SJSA1 (cell line): Measurements from ENCODE around the gene ACSF2. TPM values are rescaled to one million over a fixed set of nuclear protein-coding genes. Genes with fewer than 3 reads are reported as not detected.

Experiments used
- DNase-seq, 2 experiments: peaks; one replicate each; pipeline ENCODE4 v3.0.0-alpha.2; 2015 to 2020; ENCODE audit warnings: low spot score in 2 of 2, low read depth in 1 of 2
- H3K27ac ChIP-seq: fragments of 250-450 bp; sonication (Bioruptor Pico); 2 replicates; pipeline ENCODE4 v1.5.1; 2020; ENCODE audit warnings: mild to moderate bottlenecking, moderate library complexity
- H3K27me3 ChIP-seq: fragments of 250-450 bp; sonication (Bioruptor Pico); replicated peaks from 2 replicates; pipeline ENCODE4 v1.5.1; 2020; ENCODE audit warnings: mild to moderate bottlenecking, moderate library complexity
- H3K36me3 ChIP-seq: fragments of 250-450 bp; sonication (Bioruptor Pico); 2 replicates; pipeline ENCODE4 v1.5.1; 2020; ENCODE audit warnings: mild to moderate bottlenecking
- H3K4me1 ChIP-seq: fragments of 250-450 bp; sonication (Bioruptor Pico); replicated peaks from 2 replicates; pipeline ENCODE4 v1.6.1; 2021; ENCODE audit warnings: mild to moderate bottlenecking
- H3K4me3 ChIP-seq: fragments of 250-450 bp; sonication (Bioruptor Pico); 2 replicates; pipeline ENCODE4 v1.5.1; 2020; ENCODE audit warnings: mild to moderate bottlenecking
- H3K9me3 ChIP-seq: fragments of 250-450 bp; sonication (Bioruptor Pico); replicated peaks from 2 replicates; pipeline ENCODE4 v1.5.1; 2020; ENCODE audit warnings: mild to moderate bottlenecking
- total RNA-seq: library from RNA; depleted of rRNA; stranded (reverse); fragments of >200 nt; shearing (Covaris generic); gene quantifications from 2 replicates; pipeline ENCODE4 v1.2.3, GENCODE V29; 2014

The ACSF2 gene
- total RNA-seq, 1 experiment from 2014 or later, result 26.5 TPM

GRCh38 chr17:50484386-50485155 is 58.6 kb downstream of the ACSF2 start:
- Histone ChIP-seq H3K27ac (no peak overlapping the region), H3K27me3 (no peaks in the 10 kb centered on the region), H3K9me3 (no peaks in the 10 kb centered on the region), H3K4me1 (peaks cover 6% of the 10 kb centered on the region), H3K36me3 (peaks cover 26% of the 10 kb centered on the region), H3K4me3 (no peak overlapping the region)
- DNase-seq, result peak in 1 of 2 experiments; percentile 42

GRCh38 chr17:50487213-50488096 is 61.4 kb downstream of the ACSF2 start:
- no peaks in the 10 kb centered on the region for H3K9me3 ChIP-seq
- peaks cover 4% of the 10 kb centered on the region for H3K4me1 ChIP-seq
- H3K36me3 ChIP-seq, result peaks cover 15% of the 10 kb centered on the region
- H3K4me3 ChIP-seq, result no peak overlapping the region
- H3K27me3 ChIP-seq, result no peaks in the 10 kb centered on the region
- no peak for DNase-seq
- H3K27ac ChIP-seq, result no peak overlapping the region

GRCh38 chr17:50488880-50489279 is 62.9 kb downstream of the ACSF2 start:
- Histone ChIP-seq H3K9me3 (no peaks in the 10 kb centered on the region), H3K4me3 (no peak overlapping the region), H3K27me3 (no peaks in the 10 kb centered on the region), H3K36me3 (peaks cover 8% of the 10 kb centered on the region), H3K27ac (no peak overlapping the region), H3K4me1 (no peaks in the 10 kb centered on the region)
- no peak for DNase-seq

DNA sequence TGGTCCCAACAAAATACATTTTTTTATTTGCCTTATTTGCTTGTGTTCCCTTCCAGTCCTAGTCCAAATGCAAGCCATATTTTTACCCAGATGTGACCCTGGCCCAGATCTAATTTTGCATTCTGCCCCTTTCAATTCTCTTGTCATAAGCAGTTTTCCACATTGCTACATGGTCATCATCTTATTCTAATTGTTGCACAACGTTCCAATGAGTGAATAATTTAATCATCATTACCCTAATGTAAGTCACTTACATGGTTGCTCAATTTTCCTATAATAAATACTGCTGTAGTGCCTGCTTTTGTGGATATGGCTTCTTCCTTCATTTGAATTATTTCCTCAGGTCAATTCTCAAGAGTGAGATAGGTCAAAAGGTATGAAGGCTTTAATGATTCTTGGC is 65.5 kb downstream of the ACSF2 start:
- DNase-seq, result no peak
- Histone ChIP-seq H3K27me3 (no peaks in the 10 kb centered on the region), H3K4me3 (no peak overlapping the region), H3K4me1 (peaks cover 5% of the 10 kb centered on the region; the same call in 1 of the 2 replicates), H3K36me3 (no peaks in the 10 kb centered on the region), H3K9me3 (no peaks in the 10 kb centered on the region), H3K27ac (no peak overlapping the region)

DNA sequence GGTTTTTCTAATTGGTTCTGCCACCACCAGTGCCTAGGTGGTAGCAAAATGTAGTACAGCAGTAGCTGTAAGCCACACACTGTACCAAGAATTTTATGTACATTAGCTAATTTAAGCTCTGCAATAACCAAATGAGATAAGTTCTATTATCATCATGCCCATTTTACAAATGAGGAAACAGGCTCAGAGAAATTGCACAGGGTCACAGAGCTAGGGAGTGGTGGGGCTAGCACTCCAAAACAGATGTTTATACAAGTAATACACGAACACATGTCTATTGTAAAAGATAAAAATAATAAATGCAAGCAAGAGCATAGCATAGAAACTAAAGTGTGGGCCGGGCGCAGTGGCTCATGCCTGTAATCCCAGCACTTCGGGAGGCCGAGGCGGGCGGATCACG is 66.2 kb downstream of the ACSF2 start:
- Histone ChIP-seq H3K4me3 (no peak overlapping the region), H3K27ac (no peak overlapping the region), H3K9me3 (no peaks in the 10 kb centered on the region), H3K4me1 (peaks cover 5% of the 10 kb centered on the region; the same call in 1 of the 2 replicates), H3K36me3 (no peaks in the 10 kb centered on the region), H3K27me3 (no peaks in the 10 kb centered on the region)
- no peak for DNase-seq

DNA sequence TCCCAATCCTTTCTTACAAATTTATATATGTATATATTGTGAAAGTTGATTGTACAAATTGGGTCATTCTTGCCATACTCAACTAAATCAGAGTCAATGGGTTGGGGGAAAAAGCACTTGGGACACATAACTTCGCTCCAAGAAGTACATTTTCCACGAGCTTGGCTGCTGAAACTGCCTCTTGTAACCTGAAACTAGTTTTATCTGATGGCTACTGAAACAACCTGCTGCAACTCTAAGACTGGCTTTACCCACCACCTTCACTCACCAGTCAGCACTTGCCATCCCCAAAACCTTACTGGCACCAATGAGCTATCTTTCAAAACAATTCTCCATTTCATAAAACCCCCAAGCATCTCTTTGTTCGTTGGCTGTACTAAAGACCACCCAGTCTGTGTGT is 67.7 kb downstream of the ACSF2 start:
- Histone ChIP-seq H3K4me1 (peaks cover 5% of the 10 kb centered on the region; the same call in 1 of the 2 replicates), H3K9me3 (no peaks in the 10 kb centered on the region), H3K4me3 (no peak overlapping the region), H3K27ac (no peak overlapping the region), H3K36me3 (no peaks in the 10 kb centered on the region), H3K27me3 (no peaks in the 10 kb centered on the region)
- DNase-seq, result no peak

GRCh38 chr17:50495217-50495823 is 69.3 kb downstream of the ACSF2 start:
- H3K27me3 ChIP-seq, result no peaks in the 10 kb centered on the region
- no peak overlapping the region for H3K4me3 ChIP-seq
- DNase-seq, result no peak
- no peaks in the 10 kb centered on the region for H3K9me3 ChIP-seq
- no peaks in the 10 kb centered on the region for H3K36me3 ChIP-seq
- H3K4me1 ChIP-seq, result peaks cover 5% of the 10 kb centered on the region; the same call in 1 of the 2 replicates
- H3K27ac ChIP-seq, result no peak overlapping the region

DNA sequence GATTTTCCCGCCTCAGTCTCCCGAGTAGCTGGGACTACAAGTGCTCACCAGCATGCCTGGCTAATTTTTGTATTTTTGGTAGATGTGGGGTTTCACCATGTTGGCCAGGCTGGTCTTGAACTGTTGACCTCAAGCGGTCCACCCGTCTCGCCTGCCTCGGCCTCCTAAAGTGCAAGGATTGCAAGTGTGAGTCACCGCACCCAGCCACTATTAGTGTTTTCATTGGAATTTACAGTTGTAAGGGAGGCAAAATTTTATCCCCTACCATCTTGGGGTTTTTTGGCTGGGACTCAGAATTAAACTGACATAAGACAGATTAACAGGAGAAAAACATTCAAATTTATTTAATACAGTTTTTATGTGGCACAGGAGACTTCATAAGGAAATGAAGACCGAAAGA is 69.9 kb downstream of the ACSF2 start:
- Histone ChIP-seq H3K27me3 (no peaks in the 10 kb centered on the region), H3K27ac (no peak overlapping the region), H3K9me3 (no peaks in the 10 kb centered on the region), H3K36me3 (no peaks in the 10 kb centered on the region), H3K4me1 (peaks cover 5% of the 10 kb centered on the region; the same call in 1 of the 2 replicates), H3K4me3 (no peak overlapping the region)
- DNase-seq, result peak; percentile 35 to 71

DNA sequence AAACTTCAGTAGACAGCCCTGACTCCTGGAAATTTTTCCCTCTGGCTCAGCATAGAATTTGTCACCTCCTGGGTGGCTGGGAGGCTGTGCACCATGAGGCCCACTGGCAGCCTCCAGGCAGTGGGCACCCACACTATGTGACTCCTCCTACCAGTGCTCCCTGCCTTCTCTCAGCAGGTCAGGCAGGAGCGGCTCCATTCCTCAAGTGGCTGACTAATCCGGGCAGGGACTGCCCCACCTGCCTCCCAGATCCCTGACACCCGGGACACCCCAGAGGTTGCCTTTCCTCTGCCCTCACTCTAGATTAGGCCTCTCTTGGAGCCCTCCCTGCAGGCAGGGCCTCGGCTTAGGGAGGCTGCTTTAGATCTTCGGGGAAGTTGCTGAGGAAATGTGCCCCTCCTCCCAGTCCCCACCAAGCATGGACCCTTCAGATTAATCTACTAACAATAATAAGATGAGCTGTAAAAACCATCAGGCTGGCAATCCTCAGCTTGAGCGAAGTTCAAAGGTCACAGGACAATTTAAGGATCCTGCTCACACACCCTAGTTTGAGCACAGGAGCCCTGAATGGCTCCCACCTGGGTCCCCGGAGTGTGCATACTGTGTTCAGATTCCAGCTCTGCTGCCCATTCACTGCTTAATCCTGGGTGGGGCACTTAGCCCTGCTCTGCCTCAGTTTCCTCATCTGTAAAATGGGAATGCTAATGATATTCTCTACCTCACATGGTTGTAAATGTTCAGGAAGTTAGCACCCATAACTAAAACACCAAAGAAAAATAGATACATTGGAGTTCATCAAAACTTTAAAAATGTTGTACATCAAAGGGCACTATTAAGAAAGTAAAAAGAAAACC is 72.2 kb downstream of the ACSF2 start:
- Histone ChIP-seq H3K36me3 (no peaks in the 10 kb centered on the region), H3K4me1 (peaks cover 5% of the 10 kb centered on the region; the same call in 1 of the 2 replicates)
- DNase-seq, result no peak

DNA sequence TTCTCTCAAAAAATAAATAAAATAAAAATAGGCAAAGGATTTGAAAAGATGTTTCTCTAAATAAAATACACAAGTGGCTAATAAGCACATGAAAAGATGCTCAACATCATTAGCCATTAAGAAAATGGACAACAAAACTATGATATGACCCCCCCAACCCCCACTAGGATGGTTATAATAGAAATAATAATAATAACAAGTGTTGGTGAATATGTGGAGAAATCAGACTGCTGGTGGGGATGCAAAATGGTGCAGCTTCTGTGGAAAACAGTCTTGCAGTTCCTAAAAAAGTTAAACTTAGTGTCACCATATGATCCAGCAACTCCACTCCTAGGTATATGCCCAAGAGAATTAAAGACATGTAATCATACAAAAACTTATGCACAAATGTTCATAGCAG is 73.3 kb downstream of the ACSF2 start:
- Histone ChIP-seq H3K27ac (no peak overlapping the region), H3K36me3 (no peaks in the 10 kb centered on the region), H3K9me3 (no peaks in the 10 kb centered on the region), H3K4me3 (no peak overlapping the region), H3K27me3 (no peaks in the 10 kb centered on the region), H3K4me1 (peaks cover 5% of the 10 kb centered on the region; the same call in 1 of the 2 replicates)
- no peak for DNase-seq

More for the DNA sequence above, 72.2 kb downstream of the ACSF2 start:
- no peaks in the 10 kb centered on the region for H3K27me3 ChIP-seq
- no peak overlapping the region for H3K27ac ChIP-seq
- H3K4me3 ChIP-seq, result no peak overlapping the region
- no peaks in the 10 kb centered on the region for H3K9me3 ChIP-seq

- no peaks in the 10 kb centered on the region for H3K9me3 ChIP-seq
- H3K36me3 ChIP-seq, result no peaks in the 10 kb centered on the region
- no peak overlapping the region for H3K27ac ChIP-seq
- no peak overlapping the region for H3K4me3 ChIP-seq
- DNase-seq, result no peak
- no peaks in the 10 kb centered on the region for H3K27me3 ChIP-seq
- peaks cover 5% of the 10 kb centered on the region; the same call in 1 of the 2 replicates for H3K4me1 ChIP-seq
These were observed 73.7 kb downstream of the ACSF2 start for GRCh38 chr17:50499721-50500120.

DNA sequence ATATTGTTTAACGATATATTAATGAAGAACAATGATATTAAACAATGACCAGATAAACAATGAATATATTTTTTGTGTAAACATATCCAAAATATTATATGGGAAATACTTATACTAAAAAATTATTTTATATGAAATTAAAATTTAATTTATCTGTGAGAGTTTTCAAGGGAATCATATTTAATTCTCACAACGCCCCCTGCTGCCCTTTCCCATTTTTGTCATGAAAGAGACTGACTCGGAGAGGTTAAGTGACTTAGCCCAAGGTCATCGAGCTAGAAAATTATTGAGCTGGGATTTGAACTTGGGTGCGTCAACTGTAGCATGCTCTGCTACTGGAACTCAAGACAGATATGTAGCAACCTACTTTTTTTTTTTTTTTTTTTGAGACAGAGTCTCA is 75.0 kb downstream of the ACSF2 start:
- DNase-seq, result no peak
- H3K27ac ChIP-seq, result no peak overlapping the region
- H3K9me3 ChIP-seq, result no peaks in the 10 kb centered on the region
- H3K36me3 ChIP-seq, result no peaks in the 10 kb centered on the region
- H3K4me1 ChIP-seq, result peaks cover 1% of the 10 kb centered on the region; the same call in 1 of the 2 replicates
- H3K27me3 ChIP-seq, result no peaks in the 10 kb centered on the region
- H3K4me3 ChIP-seq, result no peak overlapping the region
